Karpas-422 (cell line): ENCODE measurements around the gene TMEM170B. TPM values are rescaled to one million over a fixed set of nuclear protein-coding genes. Genes with fewer than 3 reads are reported as not detected.

ENCODE experiments used
- DNase-seq: peaks from one replicate; pipeline ENCODE4 v3.0.0-alpha.2; 2015
- H2AFZ ChIP-seq: fragments of 200-600 bp; sonication (generic); 2 replicates; pipeline ENCODE4 v1.6.1; 2014; ENCODE audit warnings: antibody characterized with exemption, low read length, mixed read lengths
- H3K27ac ChIP-seq: fragments of 200-600 bp; sonication (generic); 2 replicates; pipeline ENCODE4 v1.5.1; 2014; ENCODE audit warnings: mild to moderate bottlenecking, low read length, moderate library complexity
- H3K27me3 ChIP-seq: fragments of 200-600 bp; sonication (generic); 2 replicates; pipeline ENCODE4 v1.6.1; 2014; ENCODE audit warnings: low read length, mixed read lengths
- H3K36me3 ChIP-seq: fragments of 200-600 bp; sonication (generic); 2 replicates; pipeline ENCODE4 v1.6.1; 2014; ENCODE audit warnings: low read length, mixed read lengths; ENCODE audit not compliant: insufficient read depth
- H3K4me1 ChIP-seq: fragments of 200-600 bp; sonication (generic); 2 replicates; pipeline ENCODE4 v1.6.1; 2014; ENCODE audit warnings: mild to moderate bottlenecking, low read length, mixed read lengths
- H3K4me2 ChIP-seq: fragments of 200-600 bp; sonication (generic); 2 replicates; pipeline ENCODE4 v1.6.1; 2014; ENCODE audit warnings: low read length, low read depth, mild to moderate bottlenecking; ENCODE audit not compliant: poor library complexity, severe bottlenecking
- H3K4me3 ChIP-seq: fragments of 200-600 bp; sonication (generic); 2 replicates; pipeline ENCODE4 v1.5.1; 2014; ENCODE audit warnings: mild to moderate bottlenecking, antibody characterized with exemption, low read length, mixed read lengths
- H3K79me2 ChIP-seq: fragments of 200-600 bp; sonication (generic); 2 replicates; pipeline ENCODE4 v1.6.1; 2014; ENCODE audit warnings: mild to moderate bottlenecking, low read length, mixed read lengths
- H3K9ac ChIP-seq: fragments of 200-600 bp; sonication (generic); 2 replicates; pipeline ENCODE4 v1.6.0; 2014; ENCODE audit warnings: low read length
- H3K9me2 ChIP-seq: fragments of 200-600 bp; sonication (generic), shearing (Covaris generic); replicated peaks from 2 replicates; pipeline ENCODE4 v1.6.0; 2014; ENCODE audit warnings: mild to moderate bottlenecking, low read length, moderate library complexity; ENCODE audit not compliant: insufficient read depth
- H3K9me3 ChIP-seq: fragments of 300-700, 200-600 bp; sonication (generic); 2 replicates; pipeline ENCODE4 v1.6.1; 2014; ENCODE audit warnings: low read length, mixed read lengths
- H4K20me1 ChIP-seq: fragments of 200-600 bp; sonication (generic); 2 replicates; pipeline ENCODE4 v1.6.1; 2014; ENCODE audit warnings: mild to moderate bottlenecking, antibody characterized with exemption, low read length, low read depth; ENCODE audit not compliant: insufficient read depth
- total RNA-seq: library from RNA; depleted of rRNA; stranded (reverse); fragments of >200 nt; shearing (Covaris generic); gene quantifications from 2 replicates; pipeline ENCODE4 v1.2.3, GENCODE V29; 2014; ENCODE audit warnings: low replicate concordance

Gene TMEM170B
- total RNA-seq, 1 experiment from 2014 or later, result 2.4 TPM

- H4K20me1 ChIP-seq, result no peaks in the 10 kb centered on the region
- H3K79me2 ChIP-seq, result no peaks in the 10 kb centered on the region
- peaks cover 3% of the 10 kb centered on the region; the same call in 1 of the 2 replicates for H3K4me1 ChIP-seq
- H3K27ac ChIP-seq, result no peak overlapping the region
- no peaks in the 10 kb centered on the region for H3K36me3 ChIP-seq
- H3K27me3 ChIP-seq, result no peaks in the 10 kb centered on the region
- no peak overlapping the region for H3K9ac ChIP-seq
- no peak for DNase-seq
- no peaks in the 10 kb centered on the region for H3K9me2 ChIP-seq
- H3K9me3 ChIP-seq, result no peaks in the 10 kb centered on the region
- H3K4me3 ChIP-seq, result no peak overlapping the region
- no peak overlapping the region for H3K4me2 ChIP-seq
- no peak overlapping the region for H2AFZ ChIP-seq
These were observed 61.1 kb downstream of the TMEM170B start for GRCh38 chr6:11598687-11599086.

GRCh38 chr6:11600251-11600650 is 62.7 kb downstream of the TMEM170B start:
- no peak for DNase-seq
- Histone ChIP-seq H3K9me3 (no peaks in the 10 kb centered on the region), H3K9ac (no peak overlapping the region), H4K20me1 (no peaks in the 10 kb centered on the region), H3K27me3 (no peaks in the 10 kb centered on the region), H3K9me2 (no peaks in the 10 kb centered on the region), H3K79me2 (no peaks in the 10 kb centered on the region), H2AFZ (no peak overlapping the region), H3K4me2 (no peak overlapping the region), H3K4me3 (no peak overlapping the region), H3K36me3 (no peaks in the 10 kb centered on the region), H3K4me1 (peaks cover 2% of the 10 kb centered on the region; the same call in 1 of the 2 replicates), H3K27ac (no peak overlapping the region)

GRCh38 chr6:11601776-11602605 is 64.4 kb downstream of the TMEM170B start:
- no peak overlapping the region for H3K9ac ChIP-seq
- H3K9me3 ChIP-seq, result no peaks in the 10 kb centered on the region
- H4K20me1 ChIP-seq, result no peaks in the 10 kb centered on the region
- no peaks in the 10 kb centered on the region for H3K27me3 ChIP-seq
- no peaks in the 10 kb centered on the region for H3K79me2 ChIP-seq
- no peaks in the 10 kb centered on the region for H3K9me2 ChIP-seq
- no peak for DNase-seq
- no peak overlapping the region for H3K27ac ChIP-seq
- H3K4me1 ChIP-seq, result no peaks in the 10 kb centered on the region
- no peak overlapping the region for H3K4me2 ChIP-seq
- H3K4me3 ChIP-seq, result no peak overlapping the region
- H2AFZ ChIP-seq, result no peak overlapping the region
- H3K36me3 ChIP-seq, result no peaks in the 10 kb centered on the region

GRCh38 chr6:11604215-11604614 is 66.7 kb downstream of the TMEM170B start:
- no peaks in the 10 kb centered on the region for H3K27me3 ChIP-seq
- no peaks in the 10 kb centered on the region for H3K36me3 ChIP-seq
- H4K20me1 ChIP-seq, result no peaks in the 10 kb centered on the region

GRCh38 chr6:11604836-11605506 is 67.4 kb downstream of the TMEM170B start:
- Histone ChIP-seq H3K9ac (no peak overlapping the region), H3K4me1 (no peaks in the 10 kb centered on the region), H3K27ac (no peak overlapping the region), H3K4me3 (no peak overlapping the region), H3K9me2 (no peaks in the 10 kb centered on the region), H2AFZ (no peak overlapping the region), H3K27me3 (no peaks in the 10 kb centered on the region), H3K4me2 (no peak overlapping the region), H3K36me3 (no peaks in the 10 kb centered on the region), H4K20me1 (no peaks in the 10 kb centered on the region), H3K9me3 (no peaks in the 10 kb centered on the region), H3K79me2 (no peaks in the 10 kb centered on the region)
- DNase-seq, result no peak

More at GRCh38 chr6:11604215-11604614, 66.7 kb downstream of the TMEM170B start:
- Histone ChIP-seq H3K9ac (no peak overlapping the region), H2AFZ (no peak overlapping the region), H3K4me1 (no peaks in the 10 kb centered on the region), H3K27ac (no peak overlapping the region), H3K79me2 (no peaks in the 10 kb centered on the region), H3K9me3 (no peaks in the 10 kb centered on the region), H3K4me3 (no peak overlapping the region), H3K9me2 (no peaks in the 10 kb centered on the region), H3K4me2 (no peak overlapping the region)
- no peak for DNase-seq

GRCh38 chr6:11605507-11605905 is 68.0 kb downstream of the TMEM170B start:
- Histone ChIP-seq H4K20me1 (no peaks in the 10 kb centered on the region), H3K9me2 (no peaks in the 10 kb centered on the region), H3K27me3 (no peaks in the 10 kb centered on the region), H3K36me3 (no peaks in the 10 kb centered on the region), H2AFZ (no peak overlapping the region), H3K27ac (no peak overlapping the region), H3K9me3 (no peaks in the 10 kb centered on the region), H3K79me2 (no peaks in the 10 kb centered on the region), H3K4me2 (no peak overlapping the region), H3K9ac (no peak overlapping the region), H3K4me1 (no peaks in the 10 kb centered on the region), H3K4me3 (no peak overlapping the region)
- DNase-seq, result no peak

- Histone ChIP-seq H3K27me3 (no peaks in the 10 kb centered on the region), H4K20me1 (no peaks in the 10 kb centered on the region), H3K9me2 (no peaks in the 10 kb centered on the region), H3K27ac (no peak overlapping the region), H3K9ac (no peak overlapping the region), H3K4me3 (no peak overlapping the region), H3K79me2 (no peaks in the 10 kb centered on the region), H3K36me3 (no peaks in the 10 kb centered on the region), H2AFZ (no peak overlapping the region), H3K4me2 (no peak overlapping the region), H3K9me3 (no peaks in the 10 kb centered on the region), H3K4me1 (no peaks in the 10 kb centered on the region)
- DNase-seq, result no peak
These were observed 68.8 kb downstream of the TMEM170B start for GRCh38 chr6:11606332-11606731.

GRCh38 chr6:11607383-11607782 is 69.8 kb downstream of the TMEM170B start:
- Histone ChIP-seq H3K79me2 (no peaks in the 10 kb centered on the region), H3K27ac (no peak overlapping the region), H3K4me2 (no peak overlapping the region), H4K20me1 (no peaks in the 10 kb centered on the region), H2AFZ (no peak overlapping the region), H3K4me1 (no peaks in the 10 kb centered on the region), H3K9me2 (no peaks in the 10 kb centered on the region), H3K9ac (no peak overlapping the region), H3K9me3 (no peaks in the 10 kb centered on the region), H3K4me3 (no peak overlapping the region), H3K27me3 (no peaks in the 10 kb centered on the region), H3K36me3 (no peaks in the 10 kb centered on the region)
- DNase-seq, result no peak
